ENCODE measurements around the gene PGA3. TPM values are rescaled to one million over a fixed set of nuclear protein-coding genes. Genes with fewer than 3 reads are reported as not detected.

PGA3 gene
- total RNA-seq, 1 donor from 2014 or later: not detected

- H3K27ac Mint-ChIP-seq (ENCODE audit: unreplicated experiment): no peak overlapping the region
- DNase-seq (ENCODE audit: low spot score): no peak
- no peak for TF ChIP-seq CTCF (IDR thresholded peaks at IDR 0.05)
- no peaks in the 10 kb centered on the region for H3K36me3 Mint-ChIP-seq (ENCODE audit: low read depth)
- H3K4me1 Mint-ChIP-seq (ENCODE audit: low read depth): no peaks in the 10 kb centered on the region
- H3K27me3 Mint-ChIP-seq (ENCODE audit: low read depth): peaks cover 20% of the 10 kb centered on the region
- no peaks in the 10 kb centered on the region for H3K9me3 Mint-ChIP-seq (ENCODE audit: low read depth)
- no peak overlapping the region for H3K4me3 Mint-ChIP-seq (ENCODE audit: unreplicated experiment)
Observed at GRCh38 chr11:61193596-61193995, 9.7 kb upstream of the PGA3 start.

GRCh38 chr11:61194169-61194671, 9.1 kb upstream of the PGA3 start:
- no peaks in the 10 kb centered on the region for H3K36me3 Mint-ChIP-seq (ENCODE audit: low read depth)
- no peaks in the 10 kb centered on the region for H3K4me1 Mint-ChIP-seq (ENCODE audit: low read depth)
- no peak for TF ChIP-seq CTCF (IDR thresholded peaks at IDR 0.05)
- H3K4me3 Mint-ChIP-seq (ENCODE audit: unreplicated experiment): no peak overlapping the region
- peaks cover 4% of the 10 kb centered on the region for H3K9me3 Mint-ChIP-seq (ENCODE audit: low read depth)
- H3K27ac Mint-ChIP-seq (ENCODE audit: unreplicated experiment): no peak overlapping the region
- no peak for DNase-seq (ENCODE audit: low spot score)
- peaks cover 24% of the 10 kb centered on the region for H3K27me3 Mint-ChIP-seq (ENCODE audit: low read depth)

- no peaks in the 10 kb centered on the region for H3K36me3 Mint-ChIP-seq (ENCODE audit: low read depth)
- H3K27ac Mint-ChIP-seq (ENCODE audit: unreplicated experiment): no peak overlapping the region
- H3K4me3 Mint-ChIP-seq (ENCODE audit: unreplicated experiment): no peak overlapping the region
- H3K27me3 Mint-ChIP-seq (ENCODE audit: low read depth): peaks cover 26% of the 10 kb centered on the region
- no peaks in the 10 kb centered on the region for H3K4me1 Mint-ChIP-seq (ENCODE audit: low read depth)
- H3K9me3 Mint-ChIP-seq (ENCODE audit: low read depth): peaks cover 6% of the 10 kb centered on the region
- DNase-seq (ENCODE audit: low spot score): no peak
- TF ChIP-seq CTCF (IDR thresholded peaks at IDR 0.05): no peak
Observed at GRCh38 chr11:61194981-61195695, 8.2 kb upstream of the PGA3 start.

- H3K4me1 Mint-ChIP-seq (ENCODE audit: low read depth): no peaks in the 10 kb centered on the region
- peaks cover 6% of the 10 kb centered on the region for H3K9me3 Mint-ChIP-seq (ENCODE audit: low read depth)
- H3K27me3 Mint-ChIP-seq (ENCODE audit: low read depth): peaks cover 29% of the 10 kb centered on the region
- no peak for TF ChIP-seq CTCF (IDR thresholded peaks at IDR 0.05)
- H3K36me3 Mint-ChIP-seq (ENCODE audit: low read depth): no peaks in the 10 kb centered on the region
- H3K4me3 Mint-ChIP-seq (ENCODE audit: unreplicated experiment): no peak overlapping the region
- H3K27ac Mint-ChIP-seq (ENCODE audit: unreplicated experiment): no peak overlapping the region
- DNase-seq (ENCODE audit: low spot score): no peak
Observed at GRCh38 chr11:61195719-61196118, 7.6 kb upstream of the PGA3 start.

- Mint-ChIP-seq H3K27ac (ENCODE audit: unreplicated experiment) (no peak overlapping the region), H3K27me3 (ENCODE audit: low read depth) (peaks cover 43% of the 10 kb centered on the region)
Observed at GRCh38 chr11:61198361-61198760, 5.0 kb upstream of the PGA3 start.

More at GRCh38 chr11:61198361-61198760, 5.0 kb upstream of the PGA3 start:
- Mint-ChIP-seq H3K9me3 (ENCODE audit: low read depth) (peaks cover 6% of the 10 kb centered on the region), H3K4me3 (ENCODE audit: unreplicated experiment) (no peak overlapping the region), H3K4me1 (ENCODE audit: low read depth) (no peaks in the 10 kb centered on the region), H3K36me3 (ENCODE audit: low read depth) (no peaks in the 10 kb centered on the region)
- TF ChIP-seq CTCF (IDR thresholded peaks at IDR 0.05): no peak
- no peak for DNase-seq (ENCODE audit: low spot score)
